Measurements from ENCODE around the gene NDEL1. TPM values are rescaled to one million over a fixed set of nuclear protein-coding genes. Genes with fewer than 3 reads are reported as not detected.

Gene NDEL1
- total RNA-seq, 1 experiment from 2014 or later: 78.4 TPM

DNA sequence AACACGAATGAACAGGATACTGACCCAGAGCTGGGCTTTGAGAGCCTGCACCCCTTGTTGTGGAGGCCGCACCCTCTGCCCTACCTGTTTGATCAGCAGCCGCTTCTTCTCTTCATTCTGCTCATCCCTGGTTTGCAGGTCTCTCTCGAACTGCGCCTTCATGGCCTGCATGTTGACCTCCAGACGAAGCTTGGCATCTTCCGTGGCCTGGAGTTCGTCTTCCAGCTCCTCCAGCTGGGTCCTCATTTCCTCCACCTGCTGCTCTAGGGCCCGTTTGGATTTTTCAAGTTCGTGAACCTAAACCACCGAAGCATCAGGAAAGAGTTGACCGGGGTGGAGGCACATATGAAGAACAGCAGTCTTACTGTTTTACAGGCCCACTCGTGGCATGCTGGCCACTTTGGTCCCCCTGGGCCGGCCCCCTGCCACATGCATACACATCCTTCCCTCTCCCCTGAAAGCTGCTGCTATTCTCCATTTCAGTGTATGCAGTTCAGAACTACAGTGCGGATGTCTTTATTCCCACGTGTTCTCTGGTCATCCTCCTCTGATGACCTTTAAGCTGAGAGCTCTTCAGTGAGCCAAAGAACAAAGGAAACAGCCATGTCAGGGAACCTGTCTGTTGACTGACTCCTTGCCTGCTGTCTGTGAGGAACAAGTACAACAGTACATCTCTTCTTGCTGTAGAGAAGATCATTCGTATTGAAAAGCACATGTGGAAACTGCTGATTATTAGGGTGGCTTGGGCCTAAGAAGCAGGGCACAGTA, 54.8 kb downstream of the NDEL1 start:
- ChIA-PET POLR2A (ENCODE audit: unreplicated experiment) (interaction anchor here (0.7 kb wide), 1 partner anchor 88 kb away, joined by 5 read pairs; no protein-coding TSS in a partner anchor), CTCF (no interaction called here)
- Histone ChIP-seq H3K36me3 (ENCODE audit: low read depth) (no peaks in the 10 kb centered on the region), H3K9me3 (ENCODE audit: insufficient read depth, low read depth) (no peaks in the 10 kb centered on the region), H3K27ac (no peak overlapping the region), H3K4me1 (replicated peaks; ENCODE audit: insufficient read depth) (no peaks in the 10 kb centered on the region), H3K27me3 (ENCODE audit: insufficient read depth, low read depth) (no peaks in the 10 kb centered on the region), H3K4me2 (no peak overlapping the region), H3F3A (ENCODE audit: insufficient read depth, low read depth) (no peaks in the 10 kb centered on the region), H3K4me3 (no peak overlapping the region), H4K20me1 (ENCODE audit: insufficient read depth) (no peaks in the 10 kb centered on the region), H2AFZ (no peak overlapping the region), H3K9me2 (ENCODE audit: insufficient read depth) (no peaks in the 10 kb centered on the region), H3K79me2 (ENCODE audit: low read depth) (no peaks in the 10 kb centered on the region)
- no peak for DNase-seq
- intact Hi-C loops (cut with micrococcal nuclease; ENCODE audit: unreplicated experiment): no loop called here
- TF ChIP-seq CTCF (conservative IDR thresholded peaks at IDR 0.05) (no peak), EZH2 (IDR thresholded peaks at IDR 0.05; ENCODE audit: low read depth) (no peak)
- no TSS peak for BruUV-seq (replicated peaks)

- TF ChIP-seq CTCF (conservative IDR thresholded peaks at IDR 0.05): no peak
- TF ChIP-seq EZH2 (IDR thresholded peaks at IDR 0.05; ENCODE audit: low read depth): no peak
- BruUV-seq (replicated peaks): no TSS peak
- ChIA-PET CTCF (no interaction called here), POLR2A (ENCODE audit: unreplicated experiment) (no interaction called here)
- H3K36me3 ChIP-seq (ENCODE audit: low read depth): no peaks in the 10 kb centered on the region
- DNase-seq: no peak
- no peak overlapping the region for H3K4me3 ChIP-seq
- no peak overlapping the region for H3K4me2 ChIP-seq
- H3K79me2 ChIP-seq (ENCODE audit: low read depth): no peaks in the 10 kb centered on the region
- no peaks in the 10 kb centered on the region for H3F3A ChIP-seq (ENCODE audit: insufficient read depth, low read depth)
- H2AFZ ChIP-seq: no peak overlapping the region
- no peaks in the 10 kb centered on the region for H4K20me1 ChIP-seq (ENCODE audit: insufficient read depth)
- H3K27ac ChIP-seq: no peak overlapping the region
- H3K9me2 ChIP-seq (ENCODE audit: insufficient read depth): no peaks in the 10 kb centered on the region
- no peaks in the 10 kb centered on the region for H3K27me3 ChIP-seq (ENCODE audit: insufficient read depth, low read depth)
- no peaks in the 10 kb centered on the region for H3K4me1 ChIP-seq (replicated peaks; ENCODE audit: insufficient read depth)
- no peaks in the 10 kb centered on the region for H3K9me3 ChIP-seq (ENCODE audit: insufficient read depth, low read depth)
- intact Hi-C loops (cut with micrococcal nuclease; ENCODE audit: unreplicated experiment): no loop called here
Measured at GRCh38 chr17:8492121-8492520, 56.4 kb downstream of the NDEL1 start.

DNA sequence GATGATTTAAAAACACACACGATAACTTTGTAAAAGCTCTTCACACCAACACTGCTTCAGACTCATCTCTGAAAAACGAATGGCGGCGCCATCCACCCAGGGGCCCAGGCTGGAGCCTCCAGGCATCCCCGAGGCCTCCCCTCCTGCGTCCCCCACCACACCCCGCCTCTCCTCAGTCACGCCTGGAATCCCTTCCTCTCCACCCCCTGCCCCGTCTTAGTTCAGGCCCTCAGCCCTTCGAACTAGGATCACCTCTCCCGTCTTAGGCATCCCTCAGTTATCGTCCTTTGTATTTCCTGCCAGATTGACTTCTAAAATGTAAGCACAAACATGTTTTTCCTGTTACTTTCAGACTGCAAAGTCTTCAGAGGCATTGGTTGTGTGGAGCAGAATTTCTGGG, 58.3 kb downstream of the NDEL1 start:
- DNase-seq: no peak
- intact Hi-C loops (cut with micrococcal nuclease; ENCODE audit: unreplicated experiment): no loop called here
- CTCF ChIA-PET: no interaction called here
- no peaks in the 10 kb centered on the region for H3K4me1 ChIP-seq (replicated peaks; ENCODE audit: insufficient read depth)
- TF ChIP-seq CTCF (conservative IDR thresholded peaks at IDR 0.05) (no peak), EZH2 (IDR thresholded peaks at IDR 0.05; ENCODE audit: low read depth) (no peak)
- H3K79me2 ChIP-seq (ENCODE audit: low read depth): no peaks in the 10 kb centered on the region
- no peak overlapping the region for H3K27ac ChIP-seq
- no peaks in the 10 kb centered on the region for H3K9me2 ChIP-seq (ENCODE audit: insufficient read depth)
- POLR2A ChIA-PET (ENCODE audit: unreplicated experiment): interaction anchor here (0.5 kb wide), 1 partner anchor 284 kb away, joined by 11 read pairs; the partner anchor contains the start of gene AURKB
- H2AFZ ChIP-seq: no peak overlapping the region
- H3F3A ChIP-seq (ENCODE audit: insufficient read depth, low read depth): no peaks in the 10 kb centered on the region
- no peaks in the 10 kb centered on the region for H3K9me3 ChIP-seq (ENCODE audit: insufficient read depth, low read depth)
- H4K20me1 ChIP-seq (ENCODE audit: insufficient read depth): no peaks in the 10 kb centered on the region
- no peaks in the 10 kb centered on the region for H3K27me3 ChIP-seq (ENCODE audit: insufficient read depth, low read depth)
- no peaks in the 10 kb centered on the region for H3K36me3 ChIP-seq (ENCODE audit: low read depth)
- H3K4me2 ChIP-seq: no peak overlapping the region
- H3K4me3 ChIP-seq: no peak overlapping the region
- no TSS peak for BruUV-seq (replicated peaks)
